Measurements from ENCODE around the gene ULK1. TPM values are rescaled to one million over a fixed set of nuclear protein-coding genes. Genes with fewer than 3 reads are reported as not detected.

The ULK1 gene
- polyA plus RNA-seq, 3 donors, result 1.0 to 75.1 (median 1.3) TPM

GRCh38 chr12:131918311-131919050 is 24.1 kb downstream of the ULK1 start:
- 96% methylated on average over 15 of the region's 20 CpGs for WGBS (ENCODE audit: insufficient coverage)
- Histone ChIP-seq H3K27me3 (ENCODE audit: control insufficient read depth in 2 of 2, insufficient read depth in 2 of 2, low read length in 2 of 2) (no peaks in the 10 kb centered on the region), H3K4me3 (replicated peaks in 1 of 3; ENCODE audit: low read depth in 2 of 3, low read length in 3 of 3) (no peak overlapping the region), H3K9me3 (replicated peaks in 1 of 2; ENCODE audit: control insufficient read depth in 1 of 2, insufficient read depth in 1 of 2, low read length in 2 of 2) (no peaks in the 10 kb centered on the region), H3K4me1 (ENCODE audit: control insufficient read depth in 1 of 2, insufficient read depth in 2 of 2, low read length in 2 of 2) (no peaks in the 10 kb centered on the region), H4K20me1 (ENCODE audit: insufficient read depth, low read length) (peaks cover 88% of the 10 kb centered on the region), H3K36me3 (replicated peaks in 1 of 2; ENCODE audit: control insufficient read depth in 1 of 2, insufficient read depth in 2 of 2, low read length in 2 of 2) (peaks cover 75 to 93% of the 10 kb centered on the region in 2 donors), H2AFZ (ENCODE audit: insufficient read depth, low read depth, low read length, poor library complexity, severe bottlenecking) (no peak overlapping the region), H3K27ac (ENCODE audit: low read depth in 1 of 2, low read length in 2 of 2) (no peak overlapping the region), H3K9ac (ENCODE audit: insufficient read depth, low read length, poor library complexity, severe bottlenecking) (no peak overlapping the region), H3K4me2 (replicated peaks; ENCODE audit: extremely low read depth, low read length, poor library complexity, severe bottlenecking) (no peak overlapping the region), H3K79me2 (ENCODE audit: insufficient read depth, low read length) (no peaks in the 10 kb centered on the region)
- TF ChIP-seq, protein P1, sequence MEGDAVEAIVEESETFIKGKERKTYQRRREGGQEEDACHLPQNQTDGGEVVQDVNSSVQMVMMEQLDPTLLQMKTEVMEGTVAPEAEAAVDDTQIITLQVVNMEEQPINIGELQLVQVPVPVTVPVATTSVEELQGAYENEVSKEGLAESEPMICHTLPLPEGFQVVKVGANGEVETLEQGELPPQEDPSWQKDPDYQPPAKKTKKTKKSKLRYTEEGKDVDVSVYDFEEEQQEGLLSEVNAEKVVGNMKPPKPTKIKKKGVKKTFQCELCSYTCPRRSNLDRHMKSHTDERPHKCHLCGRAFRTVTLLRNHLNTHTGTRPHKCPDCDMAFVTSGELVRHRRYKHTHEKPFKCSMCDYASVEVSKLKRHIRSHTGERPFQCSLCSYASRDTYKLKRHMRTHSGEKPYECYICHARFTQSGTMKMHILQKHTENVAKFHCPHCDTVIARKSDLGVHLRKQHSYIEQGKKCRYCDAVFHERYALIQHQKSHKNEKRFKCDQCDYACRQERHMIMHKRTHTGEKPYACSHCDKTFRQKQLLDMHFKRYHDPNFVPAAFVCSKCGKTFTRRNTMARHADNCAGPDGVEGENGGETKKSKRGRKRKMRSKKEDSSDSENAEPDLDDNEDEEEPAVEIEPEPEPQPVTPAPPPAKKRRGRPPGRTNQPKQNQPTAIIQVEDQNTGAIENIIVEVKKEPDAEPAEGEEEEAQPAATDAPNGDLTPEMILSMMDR (IDR thresholded peaks at IDR 0.05), result no peak
- no peak overlapping the region for H3K4me3 Mint-ChIP-seq
- peaks cover 0 to 3% (median 0%) of the 10 kb centered on the region in 7 donors for H3K9me3 Mint-ChIP-seq
- intact Hi-C loops (cut with micrococcal nuclease), result no loop called here
- H3K4me1 Mint-ChIP-seq, result no peaks in the 10 kb centered on the region
- no peak overlapping the region for H3K27ac Mint-ChIP-seq
- H3K27me3 Mint-ChIP-seq (ENCODE audit: low read depth in 3 of 3), result no peaks in the 10 kb centered on the region
- peaks cover 54 to 79% of the 10 kb centered on the region in 2 donors for H3K36me3 Mint-ChIP-seq
- DNase-seq, result no peak

GRCh38 chr12:131919051-131919347 is 24.6 kb downstream of the ULK1 start:
- Mint-ChIP-seq H3K27me3 (ENCODE audit: low read depth in 3 of 3) (peaks cover 0 to under 1% (median 0%) of the 10 kb centered on the region in 3 donors), H3K4me1 (peaks cover 4% of the 10 kb centered on the region), H3K9me3 (peaks cover 0 to 3% (median 0%) of the 10 kb centered on the region in 7 donors), H3K27ac (no peak overlapping the region), H3K36me3 (peaks cover 54 to 74% of the 10 kb centered on the region in 2 donors), H3K4me3 (no peak overlapping the region)
- Histone ChIP-seq H3K36me3 (replicated peaks in 1 of 2; ENCODE audit: control insufficient read depth in 1 of 2, insufficient read depth in 2 of 2, low read length in 2 of 2) (peaks cover 70 to 88% of the 10 kb centered on the region in 2 donors), H4K20me1 (ENCODE audit: insufficient read depth, low read length) (peaks cover 84% of the 10 kb centered on the region), H3K4me1 (ENCODE audit: control insufficient read depth in 1 of 2, insufficient read depth in 2 of 2, low read length in 2 of 2) (peaks cover 2 to 3% of the 10 kb centered on the region in 2 donors), H3K4me2 (replicated peaks; ENCODE audit: extremely low read depth, low read length, poor library complexity, severe bottlenecking) (no peak overlapping the region), H3K9me3 (replicated peaks in 1 of 2; ENCODE audit: control insufficient read depth in 1 of 2, insufficient read depth in 1 of 2, low read length in 2 of 2) (no peaks in the 10 kb centered on the region), H3K27me3 (ENCODE audit: control insufficient read depth in 2 of 2, insufficient read depth in 2 of 2, low read length in 2 of 2) (no peaks in the 10 kb centered on the region), H3K79me2 (ENCODE audit: insufficient read depth, low read length) (no peaks in the 10 kb centered on the region), H3K9ac (ENCODE audit: insufficient read depth, low read length, poor library complexity, severe bottlenecking) (no peak overlapping the region), H3K4me3 (replicated peaks in 1 of 3; ENCODE audit: low read depth in 2 of 3, low read length in 3 of 3) (no peak overlapping the region), H3K27ac (ENCODE audit: low read depth in 1 of 2, low read length in 2 of 2) (no peak overlapping the region), H2AFZ (ENCODE audit: insufficient read depth, low read depth, low read length, poor library complexity, severe bottlenecking) (no peak overlapping the region)
- no peak for DNase-seq
- intact Hi-C loops (cut with micrococcal nuclease), result no loop called here
- WGBS (ENCODE audit: insufficient coverage), result 94% methylated on average over 19 of the region's 19 CpGs
- TF ChIP-seq, protein P1 (IDR thresholded peaks at IDR 0.05), result no peak

All from CD14-positive monocyte (primary cell).